ENCODE data around the gene TMCC1.
"Not testable (repeated sequence)": the region's sequence is repeated elsewhere in the genome, so short reads cannot be mapped to it uniquely, and the experiment has no call there.

Gene TMCC1

GRCh38 chr3:129614927-129615363 lies 278.6 kb downstream of the TMCC1 start:
- Histone ChIP-seq H3K9me3 (ENCODE audit: control insufficient read depth in 5 of 5, low read length in 5 of 5) (no peaks in the 10 kb centered on the region), H3K9ac (ENCODE audit: low read length in 5 of 5) (no peak overlapping the region), H3K4me1 (ENCODE audit: control insufficient read depth in 5 of 5, insufficient read depth in 5 of 5, low read length in 5 of 5) (peaks cover 17 to 93% (median 79%) of the 10 kb centered on the region in 5 donors), H3K36me3 (ENCODE audit: control insufficient read depth in 5 of 5, insufficient read depth in 5 of 5, low read length in 5 of 5) (no peaks in the 10 kb centered on the region), H3K4me3 (ENCODE audit: low read depth in 1 of 5, low read length in 5 of 5) (no peak overlapping the region), H3K27me3 (ENCODE audit: control insufficient read depth in 5 of 5, insufficient read depth in 4 of 5, low read length in 5 of 5) (no peaks in the 10 kb centered on the region), H3K27ac (ENCODE audit: low read depth, low read length) (peak overlapping the region; percentile 71)

GRCh38 chr3:129614435-129614834 lies 279.1 kb downstream of the TMCC1 start:
- Histone ChIP-seq H3K36me3 (ENCODE audit: control insufficient read depth in 5 of 5, insufficient read depth in 5 of 5, low read length in 5 of 5) (no peaks in the 10 kb centered on the region), H3K4me3 (ENCODE audit: low read depth in 1 of 5, low read length in 5 of 5) (no peak overlapping the region), H3K4me1 (ENCODE audit: control insufficient read depth in 5 of 5, insufficient read depth in 5 of 5, low read length in 5 of 5) (peaks cover 16 to 93% (median 74%) of the 10 kb centered on the region in 5 donors), H3K27me3 (ENCODE audit: control insufficient read depth in 5 of 5, insufficient read depth in 4 of 5, low read length in 5 of 5) (no peaks in the 10 kb centered on the region), H3K9me3 (ENCODE audit: control insufficient read depth in 5 of 5, low read length in 5 of 5) (no peaks in the 10 kb centered on the region), H3K27ac (ENCODE audit: low read depth, low read length) (peak overlapping the region; percentile 71), H3K9ac (ENCODE audit: low read length in 5 of 5) (no peak overlapping the region)

GRCh38 chr3:129613367-129613740 lies 280.2 kb downstream of the TMCC1 start:
- Histone ChIP-seq H3K9me3 (ENCODE audit: control insufficient read depth in 5 of 5, low read length in 5 of 5) (no peaks in the 10 kb centered on the region), H3K27ac (ENCODE audit: low read depth, low read length) (no peak overlapping the region), H3K27me3 (ENCODE audit: control insufficient read depth in 5 of 5, insufficient read depth in 4 of 5, low read length in 5 of 5) (no peaks in the 10 kb centered on the region), H3K4me3 (ENCODE audit: low read depth in 1 of 5, low read length in 5 of 5) (no peak overlapping the region), H3K4me1 (ENCODE audit: control insufficient read depth in 5 of 5, insufficient read depth in 5 of 5, low read length in 5 of 5) (peaks cover 19 to 93% (median 74%) of the 10 kb centered on the region in 5 donors), H3K36me3 (ENCODE audit: control insufficient read depth in 5 of 5, insufficient read depth in 5 of 5, low read length in 5 of 5) (no peaks in the 10 kb centered on the region), H3K9ac (ENCODE audit: low read length in 5 of 5) (no peak overlapping the region)

- peak overlapping the region; percentile 50 for H3K27ac ChIP-seq (ENCODE audit: low read depth, low read length)
- no peaks in the 10 kb centered on the region for H3K27me3 ChIP-seq (ENCODE audit: control insufficient read depth in 5 of 5, insufficient read depth in 4 of 5, low read length in 5 of 5)
- H3K36me3 ChIP-seq (ENCODE audit: control insufficient read depth in 5 of 5, insufficient read depth in 5 of 5, low read length in 5 of 5), result no peaks in the 10 kb centered on the region
- H3K9me3 ChIP-seq (ENCODE audit: control insufficient read depth in 5 of 5, low read length in 5 of 5), result no peaks in the 10 kb centered on the region
- H3K4me3 ChIP-seq (ENCODE audit: low read depth in 1 of 5, low read length in 5 of 5), result no peak overlapping the region
- peaks cover 19 to 93% (median 74%) of the 10 kb centered on the region in 5 donors for H3K4me1 ChIP-seq (ENCODE audit: control insufficient read depth in 5 of 5, insufficient read depth in 5 of 5, low read length in 5 of 5)
- H3K9ac ChIP-seq (ENCODE audit: low read length in 5 of 5), result peak overlapping the region in 1 of 5 donors; percentile 26
Observed at GRCh38 chr3:129612534-129613366, 280.8 kb downstream of the TMCC1 start.

GRCh38 chr3:129611812-129612533 lies 281.5 kb downstream of the TMCC1 start:
- no peaks in the 10 kb centered on the region for H3K36me3 ChIP-seq (ENCODE audit: control insufficient read depth in 5 of 5, insufficient read depth in 5 of 5, low read length in 5 of 5)
- H3K4me3 ChIP-seq (ENCODE audit: low read depth in 1 of 5, low read length in 5 of 5), result peak overlapping the region in 1 of 5 donors; percentile 26
- H3K27ac ChIP-seq (ENCODE audit: low read depth, low read length), result peak overlapping the region; percentile 50
- H3K27me3 ChIP-seq (ENCODE audit: control insufficient read depth in 5 of 5, insufficient read depth in 4 of 5, low read length in 5 of 5), result no peaks in the 10 kb centered on the region
- H3K4me1 ChIP-seq (ENCODE audit: control insufficient read depth in 5 of 5, insufficient read depth in 5 of 5, low read length in 5 of 5), result peaks cover 19 to 93% (median 74%) of the 10 kb centered on the region in 5 donors
- H3K9me3 ChIP-seq (ENCODE audit: control insufficient read depth in 5 of 5, low read length in 5 of 5), result no peaks in the 10 kb centered on the region
- peak overlapping the region in 2 of 5 donors; percentile 8 to 26 for H3K9ac ChIP-seq (ENCODE audit: low read length in 5 of 5)

GRCh38 chr3:129611446-129611800 lies 282.1 kb downstream of the TMCC1 start:
- Histone ChIP-seq H3K27me3 (ENCODE audit: control insufficient read depth in 5 of 5, insufficient read depth in 4 of 5, low read length in 5 of 5) (no peaks in the 10 kb centered on the region), H3K9ac (ENCODE audit: low read length in 5 of 5) (no peak overlapping the region), H3K4me1 (ENCODE audit: control insufficient read depth in 5 of 5, insufficient read depth in 5 of 5, low read length in 5 of 5) (peaks cover 14 to 88% (median 69%) of the 10 kb centered on the region in 5 donors), H3K9me3 (ENCODE audit: control insufficient read depth in 5 of 5, low read length in 5 of 5) (no peaks in the 10 kb centered on the region), H3K27ac (ENCODE audit: low read depth, low read length) (peak overlapping the region; percentile 50), H3K36me3 (ENCODE audit: control insufficient read depth in 5 of 5, insufficient read depth in 5 of 5, low read length in 5 of 5) (no peaks in the 10 kb centered on the region), H3K4me3 (ENCODE audit: low read depth in 1 of 5, low read length in 5 of 5) (peak overlapping the region in 1 of 5 donors; percentile 26)

GRCh38 chr3:129610794-129611445 lies 282.6 kb downstream of the TMCC1 start:
- not testable (repeated sequence) for H3K27me3 ChIP-seq (ENCODE audit: control insufficient read depth in 5 of 5, insufficient read depth in 4 of 5, low read length in 5 of 5); H3K4me3 ChIP-seq (ENCODE audit: low read depth in 1 of 5, low read length in 5 of 5); H3K36me3 ChIP-seq (ENCODE audit: control insufficient read depth in 5 of 5, insufficient read depth in 5 of 5, low read length in 5 of 5); H3K9ac ChIP-seq (ENCODE audit: low read length in 5 of 5); H3K9me3 ChIP-seq (ENCODE audit: control insufficient read depth in 5 of 5, low read length in 5 of 5)
- Histone ChIP-seq H3K27ac (ENCODE audit: low read depth, low read length) (peak overlapping the region; percentile 50), H3K4me1 (ENCODE audit: control insufficient read depth in 5 of 5, insufficient read depth in 5 of 5, low read length in 5 of 5) (peaks cover 9 to 85% (median 66%) of the 10 kb centered on the region in 5 donors)

GRCh38 chr3:129610276-129610675 lies 283.2 kb downstream of the TMCC1 start:
- H3K4me1 ChIP-seq (ENCODE audit: control insufficient read depth in 5 of 5, insufficient read depth in 5 of 5, low read length in 5 of 5), result peaks cover 6 to 85% (median 64%) of the 10 kb centered on the region in 5 donors
- H3K27me3 ChIP-seq (ENCODE audit: control insufficient read depth in 5 of 5, insufficient read depth in 4 of 5, low read length in 5 of 5), result no peaks in the 10 kb centered on the region
- H3K9me3 ChIP-seq (ENCODE audit: control insufficient read depth in 5 of 5, low read length in 5 of 5), result no peaks in the 10 kb centered on the region
- no peaks in the 10 kb centered on the region for H3K36me3 ChIP-seq (ENCODE audit: control insufficient read depth in 5 of 5, insufficient read depth in 5 of 5, low read length in 5 of 5)
- H3K27ac ChIP-seq (ENCODE audit: low read depth, low read length), result peak overlapping the region; percentile 99
- no peak overlapping the region for H3K4me3 ChIP-seq (ENCODE audit: low read depth in 1 of 5, low read length in 5 of 5)
- H3K9ac ChIP-seq (ENCODE audit: low read length in 5 of 5), result no peak overlapping the region

GRCh38 chr3:129609591-129610182 lies 283.8 kb downstream of the TMCC1 start:
- Histone ChIP-seq H3K27me3 (ENCODE audit: control insufficient read depth in 5 of 5, insufficient read depth in 4 of 5, low read length in 5 of 5) (no peaks in the 10 kb centered on the region), H3K9ac (ENCODE audit: low read length in 5 of 5) (no peak overlapping the region), H3K9me3 (ENCODE audit: control insufficient read depth in 5 of 5, low read length in 5 of 5) (no peaks in the 10 kb centered on the region), H3K4me3 (ENCODE audit: low read depth in 1 of 5, low read length in 5 of 5) (no peak overlapping the region), H3K27ac (ENCODE audit: low read depth, low read length) (peak overlapping the region; percentile 99), H3K36me3 (ENCODE audit: control insufficient read depth in 5 of 5, insufficient read depth in 5 of 5, low read length in 5 of 5) (no peaks in the 10 kb centered on the region), H3K4me1 (ENCODE audit: control insufficient read depth in 5 of 5, insufficient read depth in 5 of 5, low read length in 5 of 5) (peaks cover 6 to 83% (median 61%) of the 10 kb centered on the region in 5 donors)

Measured in subcutaneous abdominal adipose tissue (tissue), 5 donors.